WTC11 (cell line): Measurements from ENCODE around the gene ASMTL. TPM values are rescaled to one million over a fixed set of nuclear protein-coding genes. Genes with fewer than 3 reads are reported as not detected.

ENCODE experiments used
- ARID4B ChIP-seq: sonication (generic); formaldehyde crosslinking; IDR thresholded peaks from 2 replicates; pipeline ENCODE4 v1.8.0; 2023; ENCODE audit warnings: missing genetic modification reagents, mild to moderate bottlenecking, borderline replicate concordance
- ATF2 ChIP-seq: sonication (generic); formaldehyde crosslinking; IDR thresholded peaks from 2 replicates; pipeline ENCODE4 v1.8.1; 2022; ENCODE audit warnings: low read depth, missing genetic modification reagents, borderline replicate concordance
- CBFB ChIP-seq: sonication (generic); formaldehyde crosslinking; IDR thresholded peaks from 2 replicates; pipeline ENCODE4 v1.8.1; 2022; ENCODE audit warnings: mild to moderate bottlenecking, low read depth, missing genetic modification reagents
- CREB1 ChIP-seq: sonication (generic); formaldehyde crosslinking; IDR thresholded peaks from 2 replicates; pipeline ENCODE4 v1.8.0; 2023; ENCODE audit warnings: mild to moderate bottlenecking, missing genetic modification reagents
- CREM ChIP-seq: sonication (generic); formaldehyde crosslinking; IDR thresholded peaks from 2 replicates; pipeline ENCODE4 v1.8.1; 2022; ENCODE audit warnings: mild to moderate bottlenecking, missing genetic modification reagents, moderate library complexity
- E2F1 ChIP-seq: sonication (generic); formaldehyde crosslinking; IDR thresholded peaks from 2 replicates; pipeline ENCODE4 v1.8.0; 2022; ENCODE audit warnings: mild to moderate bottlenecking, missing genetic modification reagents
- EMX1 ChIP-seq: fragments of 250-450 bp; sonication (Bioruptor Pico); IDR thresholded peaks from 2 replicates; pipeline ENCODE4 v1.8.0; 2021; ENCODE audit warnings: mild to moderate bottlenecking
- ESRRA ChIP-seq: sonication (generic); formaldehyde crosslinking; IDR thresholded peaks from 2 replicates; pipeline ENCODE4 v1.8.1; 2022; ENCODE audit warnings: mild to moderate bottlenecking, missing genetic modification reagents, borderline replicate concordance
- FOXJ3 ChIP-seq: sonication (generic); formaldehyde crosslinking; IDR thresholded peaks from 2 replicates; pipeline ENCODE4 v1.9.0; 2021; ENCODE audit warnings: missing genetic modification reagents, mild to moderate bottlenecking, borderline replicate concordance
- FOXK1 ChIP-seq: sonication (generic); formaldehyde crosslinking; IDR thresholded peaks from 2 replicates; pipeline ENCODE4 v1.8.0; 2022; ENCODE audit warnings: mild to moderate bottlenecking, moderate library complexity, missing genetic modification reagents
- FOXP4 ChIP-seq: sonication (generic); formaldehyde crosslinking; IDR thresholded peaks from 2 replicates; pipeline ENCODE4 v1.8.0; 2022; ENCODE audit warnings: mild to moderate bottlenecking, missing genetic modification reagents
- HMGXB4 ChIP-seq: sonication (generic); formaldehyde crosslinking; IDR thresholded peaks from 2 replicates; pipeline ENCODE4 v1.8.1; 2023; ENCODE audit warnings: mild to moderate bottlenecking, moderate library complexity, missing genetic modification reagents
- IRF2 ChIP-seq: sonication (generic); formaldehyde crosslinking; IDR thresholded peaks from 2 replicates; pipeline ENCODE4 v1.8.0; 2022; ENCODE audit warnings: low read depth, missing genetic modification reagents, borderline replicate concordance
- KAT7 ChIP-seq: sonication (generic); formaldehyde crosslinking; IDR thresholded peaks from 2 replicates; pipeline ENCODE4 v1.8.1; 2023; ENCODE audit warnings: missing genetic modification reagents, mild to moderate bottlenecking, borderline replicate concordance
- RORB ChIP-seq: fragments of 250-450 bp; sonication (Bioruptor Pico); IDR thresholded peaks from 2 replicates; pipeline ENCODE4 v1.9.0; 2021; ENCODE audit warnings: mild to moderate bottlenecking
- SMAD4 ChIP-seq: sonication (generic); formaldehyde crosslinking; IDR thresholded peaks from 2 replicates; pipeline ENCODE4 v1.8.0; 2022; ENCODE audit warnings: mild to moderate bottlenecking, missing genetic modification reagents
- SOX15 ChIP-seq: fragments of 250-450 bp; sonication (Bioruptor Pico); IDR thresholded peaks from 2 replicates; pipeline ENCODE4 v1.9.0; 2021; ENCODE audit warnings: mild to moderate bottlenecking
- TCF7 ChIP-seq: sonication (generic); formaldehyde crosslinking; IDR thresholded peaks from 2 replicates; pipeline ENCODE4 v1.8.0; 2022; ENCODE audit warnings: mild to moderate bottlenecking, low read depth, missing genetic modification reagents, moderate library complexity
- TEAD4 ChIP-seq: sonication (generic); formaldehyde crosslinking; IDR thresholded peaks from 2 replicates; pipeline ENCODE4 v1.8.0; 2022; ENCODE audit warnings: mild to moderate bottlenecking, missing genetic modification reagents
- ZMAT4 ChIP-seq: fragments of 250-450 bp; sonication (Bioruptor Pico); IDR thresholded peaks from 2 replicates; pipeline ENCODE4 v1.9.0; 2021; ENCODE audit warnings: mild to moderate bottlenecking
- ZNF138 ChIP-seq: sonication (generic); formaldehyde crosslinking; conservative IDR thresholded peaks from 2 replicates; pipeline ENCODE4 v1.8.1; 2022; ENCODE audit warnings: mild to moderate bottlenecking, moderate library complexity, missing genetic modification reagents
- ZNF317 ChIP-seq: sonication (generic); formaldehyde crosslinking; IDR thresholded peaks from 2 replicates; pipeline ENCODE4 v1.8.1; 2023; ENCODE audit warnings: low read depth, mild to moderate bottlenecking, moderate library complexity, missing genetic modification reagents, borderline replicate concordance
- ZNF416 ChIP-seq: fragments of 250-450 bp; sonication (Bioruptor Pico); IDR thresholded peaks from 2 replicates; pipeline ENCODE4 v1.9.0; 2021; ENCODE audit warnings: mild to moderate bottlenecking, inconsistent platforms
- ZNF425 ChIP-seq: fragments of 250-450 bp; sonication (Bioruptor Pico); conservative IDR thresholded peaks from 2 replicates; pipeline ENCODE4 v1.9.0; 2021; ENCODE audit warnings: mild to moderate bottlenecking
- ZNF671 ChIP-seq: fragments of 250-450 bp; sonication (Bioruptor Pico); IDR thresholded peaks from 2 replicates; pipeline ENCODE4 v1.8.0; 2021; ENCODE audit warnings: mild to moderate bottlenecking
- total RNA-seq: library from RNA; stranded (reverse); gene quantifications from 3 replicates; pipeline ENCODE4 v1.2.3, GENCODE V29; 2021

Gene ASMTL
- total RNA-seq, 1 experiment from 2014 or later: 70.6 TPM

GRCh38 chrX:1392376-1393068, 60.2 kb downstream of the ASMTL start (continued):
- TF ChIP-seq ZNF671 (CRISPR knock-in tag) (peak; percentile 84; the same call in 1 of the 2 replicates), SMAD4 (CRISPR knock-in tag) (no peak), ATF2 (CRISPR knock-in tag) (no peak), CBFB (CRISPR knock-in tag) (no peak), E2F1 (CRISPR knock-in tag) (0 out of 2 replicates have a peak, but pooled peaks have one; percentile 22), ZNF416 (CRISPR knock-in tag) (peak; percentile 50), EMX1 (CRISPR knock-in tag) (peak; percentile 41; the same call in 1 of the 2 replicates), RORB (CRISPR knock-in tag) (no peak), CREM (peak; percentile 72; the same call in 1 of the 2 replicates), HMGXB4 (0 out of 2 replicates have a peak, but pooled peaks have one; percentile 31), FOXK1 (CRISPR knock-in tag) (no peak; the same call in 1 of the 2 replicates), KAT7 (CRISPR knock-in tag) (no peak), ZNF317 (CRISPR knock-in tag) (no peak), ESRRA (CRISPR knock-in tag) (peak; percentile 100), FOXJ3 (CRISPR knock-in tag) (no peak), TCF7 (no peak; the same call in 1 of the 2 replicates), ZNF425 (no peak), SOX15 (CRISPR knock-in tag) (no peak), ZNF138 (CRISPR knock-in tag) (no peak), FOXP4 (CRISPR knock-in tag) (no peak), ARID4B (no peak; the same call in 1 of the 2 replicates), IRF2 (no peak), ZMAT4 (CRISPR knock-in tag) (no peak), TEAD4 (CRISPR knock-in tag) (no peak), CREB1 (CRISPR knock-in tag) (no peak)
